ENCODE data around the gene C11orf91.
"Not testable (repeated sequence)": the region's sequence is repeated elsewhere in the genome, so short reads cannot be mapped to it uniquely, and the experiment has no call there.

C11orf91 gene

GRCh38 chr11:33690290-33691065 lies 10.1 kb downstream of the C11orf91 start:
- Histone ChIP-seq H3K27ac (no peak overlapping the region), H3K9me3 (ENCODE audit: low read depth, low read length) (no peaks in the 10 kb centered on the region), H3K9ac (ENCODE audit: insufficient read length) (no peak overlapping the region), H3K4me3 (no peak overlapping the region), H3K36me3 (ENCODE audit: insufficient read depth, low read length) (no peaks in the 10 kb centered on the region)
- TF ChIP-seq EZH2 (IDR thresholded peaks at IDR 0.05): no peak
- TF ChIP-seq FOXP2 (optimal IDR thresholded peaks at IDR 0.05; ENCODE audit: control extremely low read depth, extremely low read length, insufficient read depth): no peak
- TF ChIP-seq POLR2AphosphoS5 (IDR thresholded peaks at IDR 0.05; ENCODE audit: borderline replicate concordance, low read depth, low read length): no peak
- no peak for DNase-seq (ENCODE audit: low read depth, low spot score)

DNA sequence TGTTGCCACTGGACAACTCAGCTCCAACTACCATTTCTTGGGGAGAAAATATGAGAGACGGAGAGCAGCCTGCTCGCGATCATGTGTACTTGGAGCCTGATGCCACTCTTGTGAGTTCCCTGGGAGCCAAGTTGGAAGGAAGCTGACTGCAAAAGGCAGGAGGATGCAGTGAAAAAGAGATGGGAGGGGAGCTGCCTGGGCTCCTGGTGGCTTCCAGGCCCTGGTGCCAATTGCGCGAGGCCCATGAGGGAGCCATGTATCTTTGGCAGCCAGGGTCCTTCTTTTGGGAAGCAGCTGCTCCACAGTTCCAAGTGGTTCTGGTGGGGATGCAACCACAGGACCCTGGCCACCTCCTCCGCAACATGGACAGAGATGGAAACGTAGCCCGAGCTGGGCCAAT lies 11.1 kb downstream of the C11orf91 start:
- Histone ChIP-seq H3K27ac (no peak overlapping the region), H3K9ac (ENCODE audit: insufficient read length) (no peak overlapping the region)
- DNase-seq (ENCODE audit: low read depth, low spot score): no peak

GRCh38 chr11:33689085-33689484 lies 11.5 kb downstream of the C11orf91 start:
- no peaks in the 10 kb centered on the region for H3K9me3 ChIP-seq (ENCODE audit: low read depth, low read length)
- DNase-seq (ENCODE audit: low read depth, low spot score): no peak
- H3K36me3 ChIP-seq (ENCODE audit: insufficient read depth, low read length): no peaks in the 10 kb centered on the region
- H3K9ac ChIP-seq (ENCODE audit: insufficient read length): no peak overlapping the region
- H3K27ac ChIP-seq: no peak overlapping the region
- H3K4me3 ChIP-seq: no peak overlapping the region
- TF ChIP-seq FOXP2 (optimal IDR thresholded peaks at IDR 0.05; ENCODE audit: control extremely low read depth, extremely low read length, insufficient read depth) (no peak), EZH2 (IDR thresholded peaks at IDR 0.05) (no peak), POLR2AphosphoS5 (IDR thresholded peaks at IDR 0.05; ENCODE audit: borderline replicate concordance, low read depth, low read length) (no peak)

More for the DNA sequence above, 11.1 kb downstream of the C11orf91 start:
- Histone ChIP-seq H3K36me3 (ENCODE audit: insufficient read depth, low read length) (no peaks in the 10 kb centered on the region), H3K9me3 (ENCODE audit: low read depth, low read length) (no peaks in the 10 kb centered on the region), H3K4me3 (no peak overlapping the region)
- no peak for TF ChIP-seq FOXP2 (optimal IDR thresholded peaks at IDR 0.05; ENCODE audit: control extremely low read depth, extremely low read length, insufficient read depth)
- TF ChIP-seq POLR2AphosphoS5 (IDR thresholded peaks at IDR 0.05; ENCODE audit: borderline replicate concordance, low read depth, low read length): no peak
- TF ChIP-seq EZH2 (IDR thresholded peaks at IDR 0.05): no peak

DNA sequence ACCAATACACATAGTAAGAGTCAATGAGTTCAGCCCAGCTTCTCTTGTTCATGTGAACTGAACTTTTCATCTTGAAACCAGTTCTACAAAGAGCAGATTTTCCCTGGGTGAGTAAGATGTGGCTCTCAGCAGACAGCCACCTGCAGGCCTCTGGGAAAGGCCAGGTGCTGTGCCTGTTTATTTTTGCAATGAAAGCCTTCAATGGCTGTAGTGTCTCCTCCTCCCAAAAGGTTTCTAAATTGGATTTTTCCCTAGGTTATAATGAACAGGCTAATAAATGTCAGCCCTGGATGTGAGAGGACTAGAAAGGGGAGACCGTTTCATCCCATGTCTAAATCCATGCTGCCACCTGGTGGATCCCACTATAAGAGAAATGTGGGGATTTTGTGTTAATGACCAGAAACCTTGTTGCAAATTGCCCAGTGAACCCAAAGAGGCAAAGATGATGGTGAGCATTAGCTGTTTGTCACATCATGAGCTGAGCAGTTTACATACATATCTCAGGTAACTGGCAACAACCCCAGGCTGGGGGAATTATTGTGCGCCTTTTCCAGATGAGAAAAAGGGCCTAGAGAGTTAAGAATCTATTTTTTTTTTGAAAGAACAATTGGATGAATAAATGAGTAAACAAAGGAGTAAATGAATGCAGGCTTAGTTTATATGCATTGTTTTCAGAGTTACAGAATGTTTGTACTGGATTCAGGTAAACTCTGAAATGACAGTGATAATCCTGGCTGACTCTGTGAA lies 12.7 kb downstream of the C11orf91 start:
- Histone ChIP-seq H3K9me3 (ENCODE audit: low read depth, low read length) (no peaks in the 10 kb centered on the region), H3K4me3 (no peak overlapping the region), H3K27ac (no peak overlapping the region), H3K36me3 (ENCODE audit: insufficient read depth, low read length) (no peaks in the 10 kb centered on the region), H3K9ac (ENCODE audit: insufficient read length) (no peak overlapping the region)
- TF ChIP-seq EZH2 (IDR thresholded peaks at IDR 0.05) (no peak), FOXP2 (optimal IDR thresholded peaks at IDR 0.05; ENCODE audit: control extremely low read depth, extremely low read length, insufficient read depth) (no peak), POLR2AphosphoS5 (IDR thresholded peaks at IDR 0.05; ENCODE audit: borderline replicate concordance, low read depth, low read length) (no peak)
- DNase-seq (ENCODE audit: low read depth, low spot score): no peak

GRCh38 chr11:33685082-33685481 lies 15.5 kb downstream of the C11orf91 start:
- Histone ChIP-seq H3K9me3 (ENCODE audit: low read depth, low read length) (no peaks in the 10 kb centered on the region), H3K27ac (no peak overlapping the region), H3K36me3 (ENCODE audit: insufficient read depth, low read length) (no peaks in the 10 kb centered on the region), H3K9ac (ENCODE audit: insufficient read length) (no peak overlapping the region), H3K4me3 (no peak overlapping the region)
- TF ChIP-seq POLR2AphosphoS5 (IDR thresholded peaks at IDR 0.05; ENCODE audit: borderline replicate concordance, low read depth, low read length) (no peak), FOXP2 (optimal IDR thresholded peaks at IDR 0.05; ENCODE audit: control extremely low read depth, extremely low read length, insufficient read depth) (no peak), EZH2 (IDR thresholded peaks at IDR 0.05) (no peak)
- no peak for DNase-seq (ENCODE audit: low read depth, low spot score)

- no peaks in the 10 kb centered on the region for H3K36me3 ChIP-seq (ENCODE audit: insufficient read depth, low read length)
- TF ChIP-seq POLR2AphosphoS5 (IDR thresholded peaks at IDR 0.05; ENCODE audit: borderline replicate concordance, low read depth, low read length) (no peak), EZH2 (IDR thresholded peaks at IDR 0.05) (no peak), FOXP2 (optimal IDR thresholded peaks at IDR 0.05; ENCODE audit: control extremely low read depth, extremely low read length, insufficient read depth) (no peak)
- DNase-seq (ENCODE audit: low read depth, low spot score): no peak
- no peak overlapping the region for H3K9ac ChIP-seq (ENCODE audit: insufficient read length)
- no peaks in the 10 kb centered on the region for H3K9me3 ChIP-seq (ENCODE audit: low read depth, low read length)
- H3K4me3 ChIP-seq: no peak overlapping the region
- no peak overlapping the region for H3K27ac ChIP-seq
These were observed 16.5 kb downstream of the C11orf91 start for GRCh38 chr11:33684003-33684706.

DNA sequence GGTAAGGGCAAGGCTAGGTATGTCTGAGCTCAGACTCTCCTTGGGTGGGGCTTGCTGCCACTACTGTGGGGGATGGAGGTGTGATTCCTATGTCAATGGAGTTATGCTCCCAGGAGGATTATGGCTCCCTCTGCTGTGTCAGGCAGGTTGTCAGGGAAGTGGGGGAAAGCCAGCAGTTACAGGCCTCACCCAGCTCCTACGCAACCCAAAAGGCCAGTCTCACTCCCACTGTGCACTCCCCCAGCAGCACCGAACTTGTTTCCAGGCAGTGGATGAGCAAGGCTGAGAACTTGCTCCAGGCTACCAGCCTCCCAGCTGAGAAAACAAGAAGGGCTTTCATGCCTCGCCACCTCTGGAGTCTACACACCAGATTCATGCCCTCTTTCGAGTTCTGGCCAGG lies 18.2 kb downstream of the C11orf91 start:
- no peak overlapping the region for H3K9ac ChIP-seq (ENCODE audit: insufficient read length)
- H3K36me3 ChIP-seq (ENCODE audit: insufficient read depth, low read length): no peaks in the 10 kb centered on the region
- H3K27ac ChIP-seq: no peak overlapping the region
- TF ChIP-seq POLR2AphosphoS5 (IDR thresholded peaks at IDR 0.05; ENCODE audit: borderline replicate concordance, low read depth, low read length) (no peak), EZH2 (IDR thresholded peaks at IDR 0.05) (no peak), FOXP2 (optimal IDR thresholded peaks at IDR 0.05; ENCODE audit: control extremely low read depth, extremely low read length, insufficient read depth) (no peak)
- no peak for DNase-seq (ENCODE audit: low read depth, low spot score)
- H3K4me3 ChIP-seq: no peak overlapping the region
- no peaks in the 10 kb centered on the region for H3K9me3 ChIP-seq (ENCODE audit: low read depth, low read length)

DNA sequence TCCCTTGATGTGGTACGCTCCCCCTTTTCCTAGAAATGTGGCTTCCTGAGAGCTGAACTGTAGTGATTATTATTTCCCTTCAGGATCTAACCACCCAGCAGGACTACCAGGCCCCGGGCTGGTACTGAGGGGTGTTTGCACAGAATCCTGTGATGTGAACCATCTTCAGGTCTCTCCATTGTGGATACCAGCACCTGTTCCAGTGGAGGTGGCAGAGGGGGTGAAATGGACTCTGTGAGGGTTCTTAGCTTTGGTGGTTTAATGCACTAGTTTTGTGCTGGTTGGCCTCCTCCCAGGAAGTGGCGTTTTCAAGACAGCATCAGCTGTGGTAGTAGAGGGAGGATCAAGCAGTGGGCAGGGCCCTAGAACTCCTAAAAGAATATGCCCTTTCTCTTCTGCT lies 18.6 kb downstream of the C11orf91 start:
- Histone ChIP-seq H3K9me3 (ENCODE audit: low read depth, low read length) (no peaks in the 10 kb centered on the region), H3K27ac (no peak overlapping the region), H3K36me3 (ENCODE audit: insufficient read depth, low read length) (no peaks in the 10 kb centered on the region), H3K9ac (ENCODE audit: insufficient read length) (no peak overlapping the region), H3K4me3 (no peak overlapping the region)
- DNase-seq (ENCODE audit: low read depth, low spot score): no peak
- no peak for TF ChIP-seq FOXP2 (optimal IDR thresholded peaks at IDR 0.05; ENCODE audit: control extremely low read depth, extremely low read length, insufficient read depth)

GRCh38 chr11:33678616-33679015 lies 22.0 kb downstream of the C11orf91 start:
- not testable (repeated sequence) for DNase-seq (ENCODE audit: low read depth, low spot score); H3K27ac ChIP-seq; H3K9me3 ChIP-seq (ENCODE audit: low read depth, low read length); H3K36me3 ChIP-seq (ENCODE audit: insufficient read depth, low read length); H3K9ac ChIP-seq (ENCODE audit: insufficient read length); H3K4me3 ChIP-seq
